ENCODE data around the gene TUSC7. TPM values are rescaled to one million over a fixed set of nuclear protein-coding genes. Genes with fewer than 3 reads are reported as not detected.

The TUSC7 gene
- not detected in 2 replicates for total RNA-seq (2014; rRNA removed; shearing (Covaris generic))

- no peak for DNase-seq (ENCODE audit: low spot score)
Measured at GRCh38 chr3:116709479-116709878, at the start of gene TUSC7. TUSC7 (plus strand) TSS chr3:116709779.

GRCh38 chr3:116661196-116661595 lies 48.4 kb upstream of the TUSC7 start:
- DNase-seq (ENCODE audit: low spot score) = no peak

- no peak for DNase-seq (ENCODE audit: low spot score)
Measured at GRCh38 chr3:116663161-116664110, 46.1 kb upstream of the TUSC7 start.

GRCh38 chr3:116667324-116667723 lies 42.3 kb upstream of the TUSC7 start:
- DNase-seq (ENCODE audit: low spot score) = no peak

- no peak for DNase-seq (ENCODE audit: low spot score)
Measured at GRCh38 chr3:116667791-116668190, 41.8 kb upstream of the TUSC7 start.

GRCh38 chr3:116669576-116669975 lies 40.0 kb upstream of the TUSC7 start:
- DNase-seq (ENCODE audit: low spot score) = no peak

- no peak for DNase-seq (ENCODE audit: low spot score)
Measured at GRCh38 chr3:116671151-116671550, 38.4 kb upstream of the TUSC7 start.

- DNase-seq (ENCODE audit: low spot score) = no peak
Measured at GRCh38 chr3:116678853-116679252, 30.7 kb upstream of the TUSC7 start.

GRCh38 chr3:116691041-116691440 lies 18.5 kb upstream of the TUSC7 start:
- no peak for DNase-seq (ENCODE audit: low spot score)

- DNase-seq (ENCODE audit: low spot score) = no peak
Measured at GRCh38 chr3:116701070-116701469, 8.5 kb upstream of the TUSC7 start.

- no peak for DNase-seq (ENCODE audit: low spot score)
Measured at GRCh38 chr3:116702334-116702733, 7.2 kb upstream of the TUSC7 start.

GRCh38 chr3:116707531-116707930 lies 2.0 kb upstream of the TUSC7 start:
- no peak for DNase-seq (ENCODE audit: low spot score)

GRCh38 chr3:116716490-116716889 lies 6.9 kb downstream of the TUSC7 start:
- no peak for DNase-seq (ENCODE audit: low spot score)

- no peak for DNase-seq (ENCODE audit: low spot score)
Measured at GRCh38 chr3:116717566-116717965, 8.0 kb downstream of the TUSC7 start.

- DNase-seq (ENCODE audit: low spot score) = no peak
Measured at GRCh38 chr3:116728454-116728853, 18.9 kb downstream of the TUSC7 start.

GRCh38 chr3:116734243-116734642 lies 24.7 kb downstream of the TUSC7 start:
- no peak for DNase-seq (ENCODE audit: low spot score)

- no peak for DNase-seq (ENCODE audit: low spot score)
Measured at GRCh38 chr3:116739678-116740077, 30.1 kb downstream of the TUSC7 start.

GRCh38 chr3:116740293-116740692 lies 30.7 kb downstream of the TUSC7 start:
- no peak for DNase-seq (ENCODE audit: low spot score)

GRCh38 chr3:116741467-116741866 lies 31.9 kb downstream of the TUSC7 start:
- no peak for DNase-seq (ENCODE audit: low spot score)

- DNase-seq (ENCODE audit: low spot score) = no peak
Measured at GRCh38 chr3:116743062-116743461, 33.5 kb downstream of the TUSC7 start.

- DNase-seq (ENCODE audit: low spot score) = no peak
Measured at GRCh38 chr3:116749388-116749787, 39.8 kb downstream of the TUSC7 start.

- DNase-seq (ENCODE audit: low spot score) = no peak
Measured at GRCh38 chr3:116757315-116757714, 47.7 kb downstream of the TUSC7 start.

- DNase-seq (ENCODE audit: low spot score) = no peak
Measured at GRCh38 chr3:116759316-116759715, 49.7 kb downstream of the TUSC7 start.
